ENCODE data around the gene DLST. TPM values are rescaled to one million over a fixed set of nuclear protein-coding genes. Genes with fewer than 3 reads are reported as not detected.
A peak's percentile ranks its signal among the peaks of the same experiment; 100 is the strongest.
"Not testable (repeated sequence)": the region's sequence is repeated elsewhere in the genome, so short reads cannot be mapped to it uniquely, and the experiment has no call there.

The DLST gene
- total RNA-seq, 2 donors from 2014 or later: 70.4 to 85.0 TPM

DNA sequence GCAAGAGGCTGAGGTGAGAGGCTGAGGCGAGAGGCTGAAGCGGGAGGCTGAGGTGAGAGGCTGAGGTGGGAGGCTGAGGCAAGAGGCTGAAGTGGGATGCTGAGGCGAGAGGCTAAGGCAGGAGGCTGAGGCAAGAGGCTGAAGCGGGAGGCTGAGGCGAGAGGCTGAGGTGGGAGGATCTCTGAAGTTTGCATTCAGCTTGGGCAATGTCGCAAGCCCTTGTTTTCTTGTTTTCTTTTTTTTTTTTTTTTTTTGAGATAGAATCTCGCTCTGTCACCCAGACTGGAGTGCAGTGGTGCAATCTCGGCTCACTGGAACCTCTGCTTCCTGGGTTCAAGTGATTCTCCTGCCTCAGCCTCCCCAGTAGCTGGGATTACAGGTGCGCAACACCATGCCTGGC lies 50.0 kb downstream of the DLST start:
- DNase-seq (ENCODE audit: low spot score): peak; percentile 41
- intact Hi-C loops (cut with DNase I): not testable (repeated sequence)

- peak; percentile 46 for DNase-seq (ENCODE audit: low spot score)
- intact Hi-C loops (cut with DNase I): no loop called here
Measured at GRCh38 chr14:74932401-74932901, 50.7 kb downstream of the DLST start.

GRCh38 chr14:74932936-74933335 lies 51.2 kb downstream of the DLST start:
- intact Hi-C loops (cut with DNase I); DNase-seq (ENCODE audit: low spot score): not testable (repeated sequence)

DNA sequence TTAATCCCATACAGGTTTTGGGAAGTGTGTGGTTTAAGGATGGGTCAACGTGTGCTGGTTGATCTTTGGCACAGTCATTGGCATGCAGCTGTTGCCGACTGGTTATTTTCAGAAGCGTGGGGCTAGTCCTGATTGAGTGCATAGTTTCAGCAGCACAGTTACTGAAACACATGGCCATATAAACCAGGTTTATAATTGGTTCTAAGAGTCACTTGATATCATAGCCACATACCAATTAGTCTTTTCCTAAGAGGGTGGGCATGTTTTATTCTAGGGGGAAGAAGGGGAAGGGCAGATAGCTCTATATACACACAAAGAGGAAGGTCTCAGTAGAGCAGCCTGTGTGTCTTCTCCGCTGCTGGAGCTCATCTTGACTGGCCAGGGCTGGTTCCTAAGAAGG lies 52.3 kb downstream of the DLST start:
- DNase-seq (ENCODE audit: low spot score): no peak
- intact Hi-C loops (cut with DNase I): no loop called here

DNA sequence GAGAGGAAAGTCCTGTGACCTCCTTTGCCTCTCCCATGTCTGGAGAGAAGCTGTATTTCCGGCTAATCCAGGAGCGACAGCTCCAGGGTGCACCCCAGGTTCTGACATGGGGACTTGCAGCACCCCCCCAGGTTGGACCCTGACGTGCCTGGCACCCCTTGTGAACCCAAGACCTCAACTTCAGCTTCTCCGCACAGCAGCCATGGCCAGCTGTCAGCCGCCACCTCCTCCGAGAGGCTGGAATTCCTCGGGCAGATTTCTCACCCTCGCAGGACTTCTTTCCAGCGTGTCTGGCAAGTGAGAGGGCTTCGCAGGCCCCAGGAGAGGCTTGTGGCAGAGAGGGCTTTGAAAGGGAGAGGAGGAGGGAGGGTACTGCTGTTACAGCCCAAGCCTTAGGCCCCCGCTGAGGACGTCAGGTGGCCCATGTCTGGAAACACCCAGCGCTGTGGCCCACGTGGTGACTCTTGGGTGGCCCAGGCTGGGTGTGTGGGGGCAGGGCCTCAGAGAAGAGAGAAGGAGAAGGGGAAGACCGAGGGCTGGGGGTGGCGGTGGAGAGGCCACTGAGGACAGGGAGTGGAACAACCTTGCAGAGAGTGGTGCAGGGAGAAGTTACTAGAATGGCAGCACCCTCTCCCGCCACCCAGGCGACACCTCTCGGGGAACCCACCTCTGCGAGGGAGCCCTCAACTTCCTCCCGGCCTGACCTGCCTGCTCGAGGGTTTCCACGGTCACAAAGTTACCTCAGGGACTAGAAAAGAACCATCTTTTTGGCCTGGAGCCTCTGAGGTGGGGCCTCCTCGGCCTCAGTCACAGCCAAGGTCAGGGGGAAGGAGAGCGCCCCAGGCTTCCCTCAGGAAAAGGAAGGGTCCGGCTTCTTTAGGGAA lies 53.0 kb downstream of the DLST start:
- intact Hi-C loops (cut with DNase I): no loop called here
- peak; percentile 68 for DNase-seq (ENCODE audit: low spot score)

- intact Hi-C loops (cut with DNase I): no loop called here
- DNase-seq (ENCODE audit: low spot score): no peak
Measured at GRCh38 chr14:74935360-74935680, 53.6 kb downstream of the DLST start.

DNA sequence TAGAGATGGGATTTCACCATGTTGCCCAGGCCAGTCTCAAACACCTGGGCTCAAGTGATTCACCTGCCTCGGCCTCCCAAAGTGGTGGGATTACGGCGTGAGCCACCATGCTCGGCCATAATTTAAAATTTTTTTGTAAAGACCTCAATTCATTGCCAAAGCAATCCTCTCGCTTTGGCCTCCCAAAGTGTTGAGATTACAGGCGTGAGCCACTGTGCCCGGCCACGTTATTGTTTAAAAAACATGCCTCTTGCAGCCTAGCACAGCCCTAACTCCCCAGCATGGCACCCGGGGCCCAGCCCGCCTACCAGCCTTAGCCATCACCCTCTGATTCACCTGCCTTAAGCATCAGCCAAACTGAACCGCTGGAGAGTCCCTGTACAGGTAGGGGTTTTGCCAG lies 54.4 kb downstream of the DLST start:
- intact Hi-C loops (cut with DNase I): no loop called here
- DNase-seq (ENCODE audit: low spot score): peak; percentile 38

- no peak for DNase-seq (ENCODE audit: low spot score)
- intact Hi-C loops (cut with DNase I): no loop called here
Measured at GRCh38 chr14:74936731-74937130, 55.0 kb downstream of the DLST start.

DNA sequence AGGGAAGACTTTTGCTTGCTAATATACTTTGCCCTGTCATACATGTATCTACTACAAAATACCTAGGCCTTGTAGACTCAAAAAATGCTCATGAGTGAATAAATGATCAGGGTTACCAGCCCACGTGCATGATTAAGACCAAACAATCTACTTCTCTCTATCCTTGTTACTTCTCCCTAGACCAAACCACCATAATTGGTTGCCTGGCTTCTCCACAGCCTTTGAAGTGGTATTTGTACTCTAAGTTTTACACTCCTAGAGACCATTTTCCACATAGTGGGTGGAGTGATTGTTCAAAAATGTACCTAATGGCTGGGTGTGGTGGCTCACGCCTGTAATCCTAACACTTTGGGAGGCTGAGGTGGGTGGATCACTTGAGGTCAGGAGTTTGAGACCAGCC lies 55.5 kb downstream of the DLST start:
- DNase-seq (ENCODE audit: low spot score): no peak
- intact Hi-C loops (cut with DNase I): no loop called here

GRCh38 chr14:74938531-74939495 lies 57.1 kb downstream of the DLST start:
- intact Hi-C loops (cut with DNase I): no loop called here
- DNase-seq (ENCODE audit: low spot score): peak; percentile 60

DNA sequence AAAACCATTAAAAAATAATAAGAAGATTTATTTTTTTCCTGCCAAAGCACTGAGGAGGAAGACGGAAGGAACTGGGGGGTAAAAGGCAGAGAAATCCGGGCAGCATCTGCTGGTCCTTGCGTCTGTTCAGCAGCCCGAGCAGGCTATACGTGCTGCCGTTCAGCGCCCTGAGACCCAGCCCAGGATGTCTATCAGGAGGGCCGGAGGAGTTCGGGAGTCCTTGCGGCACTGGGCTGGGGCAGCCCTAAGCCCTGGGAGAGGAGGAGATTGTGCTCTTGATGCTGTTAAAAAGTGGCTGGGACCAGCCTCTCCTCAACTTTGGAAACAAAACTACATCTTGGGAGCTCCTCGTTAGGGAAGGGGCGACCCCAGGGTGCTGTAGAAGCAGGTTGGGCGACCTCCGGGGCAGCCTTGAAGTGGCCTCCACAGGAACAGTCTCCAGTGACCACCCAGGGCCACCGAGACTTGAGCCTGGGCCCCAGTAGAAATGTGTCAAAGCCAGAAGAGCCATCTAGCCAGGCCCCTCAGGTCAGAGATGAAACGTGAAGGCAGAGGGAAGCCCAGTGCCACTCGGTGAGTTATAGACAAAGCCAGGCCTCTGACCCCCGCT lies 59.3 kb downstream of the DLST start:
- DNase-seq (ENCODE audit: low spot score): peak; percentile 70
- intact Hi-C loops (cut with DNase I): no loop called here

DNA sequence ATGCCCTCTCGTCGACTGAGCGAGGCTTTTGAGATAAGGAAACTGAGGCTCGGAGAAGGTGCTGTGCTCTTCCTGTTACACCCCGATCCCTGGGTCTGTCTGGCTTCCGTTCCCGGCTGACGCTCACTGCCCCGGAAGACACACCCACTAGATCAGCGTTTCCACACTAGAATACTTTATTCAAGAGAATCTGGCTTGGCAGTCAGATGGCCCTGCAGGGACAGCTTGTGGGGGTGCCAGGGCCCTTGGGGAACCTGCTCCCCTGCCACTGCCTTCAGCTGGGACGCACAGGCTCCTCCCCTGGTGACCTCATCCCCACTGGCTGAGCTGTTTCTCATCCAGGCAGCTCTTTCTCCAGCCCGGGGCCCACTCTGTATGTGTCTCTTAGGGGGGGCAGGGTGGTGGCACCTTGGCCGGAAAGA lies 60.0 kb downstream of the DLST start:
- intact Hi-C loops (cut with DNase I): no loop called here
- DNase-seq (ENCODE audit: low spot score): peak; percentile 90

DNA sequence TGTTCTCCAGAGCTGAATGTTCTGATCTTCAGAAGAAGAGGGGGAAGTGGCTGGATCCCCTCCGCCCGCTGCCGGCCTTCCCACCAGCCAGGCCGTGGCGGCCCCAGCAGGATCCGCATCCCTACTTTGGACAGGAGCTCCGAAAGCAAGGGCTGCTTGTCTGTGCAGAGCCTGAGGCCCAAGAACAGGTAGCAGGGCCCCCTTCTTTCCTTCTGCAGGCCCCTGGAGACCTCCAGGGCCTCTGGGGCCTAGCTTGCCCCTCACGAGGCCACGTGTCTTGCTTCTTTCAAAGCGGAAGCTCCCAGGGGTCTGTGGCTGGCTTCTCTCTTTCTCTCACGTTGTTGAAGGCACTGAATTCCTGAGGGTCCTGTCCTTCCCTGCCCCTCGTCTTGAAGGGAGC lies 60.5 kb downstream of the DLST start:
- intact Hi-C loops (cut with DNase I): no loop called here
- DNase-seq (ENCODE audit: low spot score): no peak

DNA sequence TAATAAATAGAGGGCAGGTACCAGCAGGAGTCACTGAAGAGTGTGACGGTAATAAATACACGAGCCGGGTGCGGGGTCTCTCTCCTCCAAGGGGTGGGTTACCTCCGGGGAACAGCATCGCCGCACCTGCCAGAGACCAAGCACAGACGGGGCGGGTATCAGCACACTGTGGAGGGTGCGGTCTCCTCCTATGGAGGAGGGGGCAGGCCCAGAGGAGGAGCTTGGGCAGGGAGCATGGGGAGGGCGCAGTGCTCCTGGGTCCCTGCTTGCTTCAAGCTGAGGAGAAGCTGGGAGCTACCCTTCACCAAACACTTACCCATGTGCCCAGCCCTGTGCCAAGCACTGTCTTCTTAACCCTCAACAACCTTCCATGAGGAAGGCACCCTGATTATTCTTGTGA lies 60.9 kb downstream of the DLST start:
- peak; percentile 72 for DNase-seq (ENCODE audit: low spot score)
- intact Hi-C loops (cut with DNase I): no loop called here

- DNase-seq (ENCODE audit: low spot score): peak; percentile 79
- intact Hi-C loops (cut with DNase I): no loop called here
Measured at GRCh38 chr14:74945261-74945851, 63.6 kb downstream of the DLST start.

GRCh38 chr14:74945852-74946658 lies 64.3 kb downstream of the DLST start:
- intact Hi-C loops (cut with DNase I): no loop called here
- DNase-seq (ENCODE audit: low spot score): peak; percentile 91

DNA sequence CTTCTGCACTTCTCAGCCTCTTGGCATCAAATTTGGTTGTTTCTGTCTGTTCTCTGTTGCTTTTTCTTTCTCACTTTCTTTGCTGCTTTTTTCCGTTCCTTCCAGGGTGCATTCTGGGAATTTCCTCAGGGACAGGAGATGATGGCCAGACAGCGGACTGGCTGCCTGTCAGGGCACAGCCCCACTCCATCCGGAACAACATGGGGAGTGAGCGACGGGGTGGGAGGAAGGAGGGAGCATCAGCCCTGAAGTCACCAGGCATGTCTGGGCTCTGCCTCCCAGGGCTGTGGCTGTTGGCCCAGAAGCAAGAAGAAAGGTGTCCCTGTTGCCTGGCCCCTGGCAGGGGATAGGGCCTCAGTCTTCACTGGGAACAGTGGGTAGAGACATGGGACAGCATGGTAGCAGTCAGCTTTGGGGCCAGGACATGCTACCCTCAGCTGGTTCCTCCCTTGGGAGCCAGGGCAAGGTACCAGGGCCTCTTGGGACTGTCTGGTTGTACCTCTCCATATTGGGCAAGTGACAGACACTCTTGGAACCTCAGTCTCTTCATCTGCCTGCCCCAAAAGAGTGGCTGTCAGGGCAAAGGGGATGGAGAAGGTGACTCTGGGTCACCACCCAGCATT lies 65.1 kb downstream of the DLST start:
- peak; percentile 81 for DNase-seq (ENCODE audit: low spot score)
- intact Hi-C loops (cut with DNase I): no loop called here
